NCI-H510A (cell line): Measurements from ENCODE around the gene FHAD1.

Experiments used
- DNase-seq: peaks from one replicate; lab custom pipeline; 2025; lab: John Stamatoyannopoulos, UW

The FHAD1 gene

DNA sequence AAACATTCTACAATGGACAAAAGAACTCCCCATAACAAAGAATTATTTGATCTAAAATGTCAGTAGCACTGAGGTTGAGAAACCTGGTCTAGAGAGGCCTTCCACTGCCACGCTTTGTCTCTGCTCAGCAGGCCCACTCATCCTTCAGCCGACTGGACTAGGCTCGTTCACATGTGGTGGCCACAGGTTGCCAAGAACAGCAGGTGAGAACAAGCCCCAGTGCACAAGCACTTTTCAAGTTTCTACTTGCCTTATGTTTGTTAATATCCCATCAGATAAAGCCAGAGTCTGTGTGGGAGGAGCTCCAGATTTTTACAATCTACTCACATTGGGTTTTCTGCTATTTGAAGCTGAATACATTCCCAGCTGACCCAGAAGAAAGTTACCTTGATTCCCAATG, 153.6 kb downstream of the FHAD1 start:
- DNase-seq: peak; percentile 97

DNA sequence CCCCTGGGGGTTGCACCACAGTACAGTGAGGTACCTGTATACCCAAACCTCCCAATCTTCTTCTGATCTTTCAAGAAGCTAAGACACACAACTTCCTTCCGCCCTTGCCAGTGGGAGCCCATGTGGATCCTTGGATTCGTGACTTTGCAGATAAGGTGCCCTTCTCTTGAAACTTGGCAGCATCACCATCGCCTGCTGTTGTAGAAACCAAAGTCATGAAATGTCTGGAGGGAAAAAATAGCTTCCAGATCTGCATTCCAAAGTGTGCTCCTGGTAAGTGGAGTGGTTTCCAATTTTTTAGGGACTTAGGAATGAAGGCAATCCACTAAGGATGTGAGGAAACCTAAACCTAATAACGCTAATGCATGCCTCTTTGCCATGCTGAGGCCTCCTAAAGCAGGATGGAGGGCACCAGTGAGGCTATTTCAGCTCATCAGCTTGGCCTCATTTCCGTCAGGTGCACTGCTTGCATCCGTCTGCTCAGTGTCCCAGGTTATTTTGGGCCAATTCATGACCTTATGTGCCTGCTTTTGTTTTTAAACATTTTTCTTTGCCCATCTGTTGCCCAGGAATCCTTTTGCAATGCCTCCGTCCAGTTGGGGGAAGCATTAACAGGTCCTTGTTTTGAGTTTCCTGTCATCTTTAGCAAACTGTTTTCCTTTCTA, 154.5 kb downstream of the FHAD1 start:
- DNase-seq: no peak

DNA sequence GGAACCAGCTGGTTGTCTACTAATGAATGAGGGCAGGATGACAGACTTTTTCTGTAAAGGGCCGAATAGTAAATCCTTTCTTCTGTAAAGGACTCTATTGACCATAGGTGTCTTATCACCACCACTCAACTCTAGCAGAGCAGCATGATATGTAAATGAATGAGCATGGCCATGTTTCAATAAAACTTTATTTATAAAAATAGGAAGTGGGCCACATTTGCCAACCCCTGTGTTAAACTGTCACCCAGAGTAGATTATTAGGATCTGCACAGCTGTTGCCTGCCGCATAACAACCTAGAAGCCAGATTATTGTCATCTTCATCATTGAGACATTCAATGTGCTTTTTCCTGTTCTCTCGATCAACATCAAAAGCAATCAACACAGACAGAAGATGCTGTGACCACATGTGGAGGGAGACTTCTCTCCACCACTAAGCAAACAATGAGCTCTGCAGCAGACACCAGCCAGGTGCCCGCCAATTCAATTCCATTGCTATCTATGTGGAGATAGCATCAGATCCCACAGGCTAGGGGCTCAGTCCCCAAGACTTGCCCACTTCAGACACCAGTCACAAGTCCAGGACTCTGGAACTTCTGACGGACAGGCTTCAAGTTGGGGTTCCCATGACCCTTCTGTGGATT, 155.9 kb downstream of the FHAD1 start:
- peak; percentile 76 for DNase-seq

DNA sequence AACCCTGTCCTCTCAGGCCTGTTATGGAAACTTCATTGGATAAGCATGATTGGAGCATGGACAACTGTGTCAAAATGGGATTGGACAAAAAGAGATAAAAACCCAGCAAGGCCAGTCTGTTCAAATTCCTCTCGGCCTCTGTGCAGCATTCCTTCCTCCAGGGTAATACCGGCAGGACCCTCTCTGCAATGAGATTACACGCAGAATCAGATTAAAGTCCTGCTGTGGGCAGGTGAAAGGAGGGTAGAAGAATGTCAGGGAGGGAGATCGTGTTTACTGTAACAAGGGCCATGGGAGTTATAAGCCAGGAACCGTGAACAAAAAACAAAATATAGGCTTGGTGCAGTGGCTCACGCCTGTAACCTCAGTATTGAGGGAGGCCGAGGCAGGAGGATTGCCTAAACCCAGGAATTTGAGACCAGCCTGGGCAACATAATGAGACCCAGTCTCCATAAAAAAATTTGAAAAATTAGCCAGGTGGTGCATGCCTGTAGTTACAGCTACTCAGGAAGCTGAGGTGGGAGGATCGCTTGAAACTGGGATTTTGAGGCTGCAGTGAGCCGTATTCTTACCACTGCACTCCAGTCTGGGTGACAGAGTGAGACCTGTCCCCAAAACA, 157.0 kb downstream of the FHAD1 start:
- no peak for DNase-seq

DNA sequence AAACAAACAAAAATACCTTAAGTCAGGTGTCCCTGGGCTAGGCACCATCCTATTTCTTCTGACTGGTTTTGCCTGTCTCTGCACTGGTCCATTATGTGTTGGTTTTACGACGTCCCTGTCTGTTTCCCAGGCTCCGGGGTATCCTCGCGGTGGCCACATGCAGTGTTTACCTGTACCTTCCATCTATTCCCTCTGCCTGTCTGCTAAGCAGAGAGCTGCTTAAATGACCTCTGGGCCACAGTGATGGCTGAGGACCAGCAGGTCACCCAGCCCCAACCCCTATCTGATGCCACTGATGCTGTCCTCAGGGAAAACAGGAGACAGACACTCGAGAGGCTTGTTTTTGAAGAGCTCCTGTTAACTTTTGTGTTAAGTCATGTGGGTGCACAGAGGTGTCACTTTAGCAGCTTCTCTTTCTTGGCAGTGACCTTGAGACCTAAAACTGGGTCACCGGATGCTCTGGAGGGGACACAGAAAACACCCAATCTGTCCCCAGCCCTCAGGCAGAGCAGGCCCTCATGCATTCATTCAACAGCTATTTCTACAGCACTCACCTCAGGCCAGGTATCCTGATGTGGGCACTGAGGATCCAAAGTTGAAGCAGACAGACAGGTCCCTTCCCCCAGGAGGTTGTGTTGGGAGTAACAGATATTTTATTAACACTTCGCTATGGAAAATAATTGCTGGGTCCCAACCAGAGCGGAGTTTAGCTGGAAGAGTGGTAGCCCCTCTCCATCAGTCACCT, 158.3 kb downstream of the FHAD1 start:
- no peak for DNase-seq

DNA sequence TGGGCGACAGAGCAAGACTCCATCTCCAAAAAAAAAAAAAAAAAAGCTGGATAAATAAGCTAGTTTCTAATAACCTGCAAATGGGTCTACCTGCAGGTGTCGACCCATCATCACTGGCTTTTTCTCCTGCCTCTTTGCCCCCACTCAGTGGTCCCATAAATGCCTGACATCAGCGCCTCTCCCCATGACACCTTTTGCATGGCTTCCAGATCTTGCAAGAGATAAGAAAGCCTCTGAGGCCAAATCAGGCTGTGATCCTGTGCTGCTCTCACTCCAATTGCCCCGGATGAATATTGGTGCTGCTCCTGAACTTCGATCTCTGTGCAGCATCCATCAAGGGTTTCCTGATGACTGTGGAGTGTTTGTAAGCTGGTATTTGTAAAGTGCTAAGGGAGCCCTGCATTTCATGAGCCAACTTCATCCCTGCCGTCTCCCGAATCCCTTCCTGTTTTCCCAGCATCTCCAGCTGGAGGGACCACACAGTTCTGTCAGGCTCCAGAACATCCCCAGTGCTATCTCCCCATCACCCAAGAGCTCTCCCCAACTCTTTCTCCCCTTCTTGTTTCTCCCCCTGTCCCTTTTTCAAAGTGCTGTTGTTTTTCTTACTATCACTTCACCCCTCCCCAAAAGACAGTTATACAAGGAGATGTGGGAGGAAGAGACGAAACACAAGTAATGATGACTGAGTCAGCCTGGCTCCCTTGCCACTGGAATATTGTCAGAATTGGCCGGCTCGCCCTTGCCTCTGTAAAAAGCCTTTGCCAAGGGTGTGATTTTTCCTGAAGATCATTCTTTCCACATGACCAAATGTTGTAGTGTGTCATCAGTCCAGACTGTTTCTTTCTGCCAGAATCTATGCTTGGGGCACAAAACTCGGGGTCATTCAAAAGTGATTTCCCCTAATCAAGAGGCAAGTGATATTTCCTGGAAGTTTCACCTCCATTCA, 159.9 kb downstream of the FHAD1 start:
- DNase-seq: no peak

DNA sequence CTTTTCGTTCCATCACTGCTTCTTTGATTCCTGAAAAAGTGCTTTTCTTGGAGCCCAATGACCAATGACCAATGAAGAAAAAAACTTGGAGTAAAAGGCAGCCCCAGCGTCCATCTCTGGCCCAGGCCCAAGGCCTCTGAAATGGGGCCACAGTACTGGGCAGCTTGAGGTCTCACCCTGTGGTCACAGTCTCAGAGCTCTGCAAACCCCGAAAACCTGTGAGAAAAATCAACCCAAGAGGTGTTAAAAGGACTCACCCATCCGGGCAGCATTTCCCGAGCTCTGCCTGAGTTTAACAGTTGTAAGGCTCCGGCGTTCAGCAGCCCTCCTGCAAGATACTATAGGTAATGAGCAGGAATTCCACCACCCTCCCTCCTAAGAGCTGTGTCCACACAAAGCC, 160.6 kb downstream of the FHAD1 start:
- no peak for DNase-seq

DNA sequence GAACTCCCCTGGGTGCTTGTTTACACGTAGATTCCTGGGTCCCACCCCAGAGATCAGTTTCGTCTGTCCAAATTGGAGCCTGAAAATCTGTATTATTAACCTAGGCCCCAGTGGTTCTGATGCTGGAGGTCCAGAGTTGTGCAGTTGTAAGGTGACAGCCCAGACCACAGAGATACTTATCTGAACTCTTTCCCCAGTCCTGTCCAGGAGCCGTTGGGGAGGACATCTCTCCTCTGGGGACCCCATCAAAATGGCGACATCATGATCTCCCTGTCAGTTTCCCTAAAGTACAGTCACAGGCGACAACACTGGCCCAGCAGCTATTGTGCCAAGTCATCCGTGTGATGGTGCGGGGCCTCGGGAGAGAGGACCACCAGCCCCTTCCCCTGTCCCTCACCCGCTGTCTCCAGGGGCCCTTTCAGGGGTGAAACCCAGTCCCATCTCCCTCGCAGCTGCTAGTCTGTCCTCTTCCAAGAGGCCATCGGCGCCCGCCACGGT, 161.9 kb downstream of the FHAD1 start:
- DNase-seq: no peak

DNA sequence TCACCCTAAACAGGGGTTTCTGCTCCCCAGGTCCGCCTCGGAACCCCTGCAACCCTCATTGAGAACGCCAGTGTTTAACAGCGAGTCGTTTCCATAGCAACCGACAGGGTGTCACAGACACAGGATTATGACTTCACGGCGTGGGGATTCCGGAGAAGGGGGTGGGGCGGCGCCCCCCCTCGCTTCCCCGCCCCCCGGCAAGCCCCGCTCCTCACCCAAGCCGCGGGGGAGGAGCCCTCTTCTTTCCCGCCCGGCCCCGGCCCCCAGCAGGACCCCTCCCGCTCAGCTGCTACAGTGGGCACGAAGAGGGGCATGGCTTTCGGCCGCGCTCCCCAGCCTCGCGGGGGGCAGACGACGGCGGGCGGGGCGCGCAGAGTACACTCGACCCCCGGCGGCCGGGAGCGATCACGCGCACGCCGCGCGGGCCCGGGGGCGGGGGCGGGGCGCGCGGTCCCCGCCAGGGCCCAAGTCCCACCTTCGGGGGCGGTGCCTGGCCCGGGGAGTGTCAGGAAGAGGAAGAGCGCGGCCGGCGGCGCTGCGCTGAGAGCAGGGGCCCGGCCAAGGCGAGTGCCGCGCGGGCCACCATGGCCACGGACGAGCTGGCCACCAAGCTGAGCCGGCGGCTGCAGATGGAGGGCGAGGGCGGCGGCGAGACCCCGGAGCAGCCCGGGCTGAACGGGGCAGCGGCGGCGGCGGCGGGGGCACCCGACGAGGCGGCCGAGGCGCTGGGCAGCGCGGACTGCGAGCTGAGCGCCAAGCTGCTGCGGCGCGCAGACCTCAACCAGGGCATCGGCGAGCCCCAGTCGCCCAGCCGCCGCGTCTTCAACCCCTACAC, 162.6 kb downstream of the FHAD1 start, which contains the start of gene EFHD2:
EFHD2 (plus strand) TSS at position 501 of the 835 bp plus-strand sequence; CDS start at position 585, 84 bp downstream.
- peak; percentile 92 for DNase-seq

DNA sequence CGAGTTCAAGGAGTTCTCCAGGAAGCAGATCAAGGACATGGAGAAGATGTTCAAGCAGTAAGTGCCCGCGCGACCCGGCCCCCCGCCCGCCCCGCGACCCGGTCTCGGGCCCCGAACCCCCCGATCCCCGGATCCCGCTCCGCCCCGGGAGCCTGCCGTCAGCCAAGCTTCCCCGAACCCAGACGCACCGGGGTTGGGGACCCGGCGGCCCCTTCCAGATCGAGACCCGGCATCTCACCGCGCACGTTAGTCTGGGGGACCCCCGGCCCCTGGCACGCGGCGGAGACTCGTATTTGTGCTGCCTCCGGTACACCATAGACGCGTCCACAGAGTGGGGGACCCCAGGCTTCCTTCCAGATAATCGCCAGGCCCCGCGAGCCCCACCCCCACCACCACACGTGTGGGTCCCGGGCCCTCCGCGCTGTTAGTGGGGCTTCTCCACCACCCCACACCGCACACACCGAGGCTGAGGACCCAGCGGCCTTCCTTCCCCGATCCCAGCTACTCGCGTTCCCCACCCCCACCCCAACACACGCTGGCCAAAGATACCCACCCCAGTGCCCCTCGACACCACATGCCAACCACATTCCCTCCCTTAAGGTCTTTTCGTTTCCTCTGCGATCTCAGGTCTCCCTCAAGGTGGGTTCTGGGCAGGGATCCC, 163.3 kb downstream of the FHAD1 start:
- no peak for DNase-seq

DNA sequence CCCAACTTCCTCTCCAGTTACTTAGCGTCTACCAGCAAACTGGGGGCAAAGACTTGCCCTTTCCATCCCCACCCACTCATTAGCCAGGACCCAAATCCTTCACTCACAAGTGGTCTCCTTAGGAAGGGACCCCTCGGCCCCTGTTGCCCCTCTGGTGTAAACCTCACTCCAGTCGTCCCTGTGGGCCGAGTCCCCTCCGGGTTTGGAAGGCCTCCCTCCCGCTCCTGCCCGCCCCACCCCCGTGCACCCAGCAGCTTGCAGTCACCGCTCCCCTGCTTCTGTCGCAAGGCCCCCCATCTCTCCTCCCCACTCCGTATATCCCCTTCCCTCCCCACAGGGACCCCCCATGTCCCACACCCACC, 163.8 kb downstream of the FHAD1 start:
- no peak for DNase-seq

DNA sequence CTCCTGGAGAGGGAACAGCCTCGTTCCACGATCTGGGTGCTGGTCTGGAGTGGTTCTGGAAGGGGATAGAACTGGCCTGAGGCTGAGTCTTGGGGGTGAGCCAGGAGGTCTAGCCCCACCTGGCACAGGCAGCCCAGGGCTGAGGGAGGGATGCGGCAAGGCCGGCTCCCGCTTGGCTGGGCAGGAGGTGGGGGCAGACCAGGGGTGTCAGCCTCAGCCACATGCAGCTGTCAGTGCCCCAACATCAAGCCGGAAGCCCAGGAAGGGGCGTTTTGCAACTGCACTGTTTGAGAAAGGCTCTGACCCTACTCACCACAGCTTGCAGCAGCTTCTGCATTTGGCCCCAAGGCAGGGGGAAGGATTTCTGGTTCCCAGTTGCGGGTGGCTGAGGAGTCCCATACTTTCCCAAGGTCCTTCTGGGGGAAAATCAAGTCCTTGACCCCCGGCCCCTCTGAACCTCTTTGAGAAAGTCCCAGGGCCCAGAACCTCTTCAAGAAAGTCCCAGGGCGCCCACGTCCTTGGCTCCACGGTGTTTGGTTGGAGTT, 164.6 kb downstream of the FHAD1 start:
- DNase-seq: no peak

DNA sequence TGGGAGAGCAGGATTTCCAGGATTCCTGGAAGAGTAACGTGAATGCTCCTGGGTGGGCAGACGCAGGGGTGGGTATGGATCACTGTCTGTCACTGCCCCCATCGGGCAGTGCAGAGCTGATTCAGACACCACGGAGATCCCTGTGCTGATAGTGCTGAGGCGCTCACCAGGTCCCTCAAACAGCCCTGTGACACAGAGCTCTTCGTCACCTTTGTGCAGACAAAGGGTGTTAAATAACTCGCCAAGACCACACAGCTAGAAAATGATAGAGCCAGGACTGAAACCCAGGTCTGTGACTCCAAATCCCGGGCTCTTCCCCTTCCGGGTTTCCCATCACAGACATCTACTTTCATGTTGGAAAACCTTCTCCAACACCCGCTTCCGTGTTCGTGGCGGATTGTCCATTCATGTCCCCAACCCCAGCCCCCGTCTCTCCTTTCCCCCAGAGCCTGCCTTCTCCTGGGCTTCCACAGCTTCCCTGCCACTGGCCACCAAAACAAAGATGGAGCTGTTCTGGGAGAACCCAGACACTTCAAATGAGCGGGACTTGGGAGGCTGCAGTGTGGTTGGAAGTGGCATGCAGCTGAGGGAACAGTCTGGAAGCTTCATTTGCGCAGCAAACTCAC, 165.3 kb downstream of the FHAD1 start:
- DNase-seq: no peak

DNA sequence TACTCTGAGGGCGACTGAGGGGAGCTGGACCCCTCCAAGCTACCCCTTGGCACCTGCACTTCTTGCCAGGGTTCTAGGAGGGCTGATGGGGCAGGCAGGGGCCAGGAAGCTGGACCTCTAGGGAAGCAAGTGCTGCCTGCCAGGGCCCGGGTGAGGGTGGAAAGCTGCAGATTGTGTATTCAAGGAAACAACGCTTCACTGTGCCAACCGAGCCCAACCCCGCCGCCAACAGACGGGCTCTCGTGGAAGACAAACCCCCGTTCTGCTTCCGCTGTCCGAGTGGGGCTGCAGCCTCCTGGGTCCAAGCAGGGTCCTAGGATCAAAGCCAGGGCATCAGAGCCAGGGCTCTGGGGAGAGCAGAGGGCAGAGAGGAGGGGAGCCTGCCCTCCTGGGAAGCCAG, 165.8 kb downstream of the FHAD1 start:
- no peak for DNase-seq

DNA sequence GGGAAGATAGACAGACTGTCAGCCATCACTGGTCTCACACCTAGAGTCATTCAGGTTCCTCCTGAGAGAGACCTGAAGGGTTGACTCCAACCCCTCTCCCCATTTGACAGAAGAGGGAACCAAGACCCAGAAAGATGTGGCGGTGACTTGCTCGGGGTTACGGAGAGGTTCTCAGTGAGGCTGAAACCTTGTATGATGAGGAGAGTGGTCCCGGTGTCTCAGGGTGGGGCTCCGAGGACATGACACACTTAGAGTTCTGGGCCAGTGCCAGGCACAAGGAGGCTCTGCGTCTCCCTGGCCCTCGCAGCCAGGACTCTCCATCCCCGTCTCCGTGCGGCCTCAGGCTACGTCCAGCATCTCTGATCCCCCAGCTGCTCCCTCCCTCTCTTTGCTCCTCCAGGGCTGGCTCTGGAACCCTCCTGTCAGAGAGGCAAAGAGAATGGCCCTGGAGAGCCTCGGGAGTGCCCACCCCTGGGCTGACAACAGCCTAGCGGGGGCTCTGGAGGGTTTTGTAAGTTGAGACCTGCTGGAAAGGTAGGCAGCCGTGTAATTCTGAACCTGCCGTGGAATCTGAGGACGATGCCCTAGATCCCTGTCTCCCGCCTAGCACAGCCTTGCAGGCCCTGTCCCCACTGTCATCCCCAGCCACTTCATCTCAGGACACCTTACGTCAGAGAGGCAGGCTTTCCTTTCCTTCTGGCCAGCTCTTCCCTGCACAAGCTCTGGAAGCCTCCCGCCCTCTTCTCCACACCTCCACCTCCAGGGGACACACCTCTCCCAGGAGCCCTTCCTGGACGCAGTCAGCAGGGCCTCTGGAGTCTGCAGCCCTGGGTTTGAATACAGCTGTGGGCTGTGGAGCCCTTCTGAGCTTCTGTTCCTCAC, 166.8 kb downstream of the FHAD1 start:
- DNase-seq: no peak

DNA sequence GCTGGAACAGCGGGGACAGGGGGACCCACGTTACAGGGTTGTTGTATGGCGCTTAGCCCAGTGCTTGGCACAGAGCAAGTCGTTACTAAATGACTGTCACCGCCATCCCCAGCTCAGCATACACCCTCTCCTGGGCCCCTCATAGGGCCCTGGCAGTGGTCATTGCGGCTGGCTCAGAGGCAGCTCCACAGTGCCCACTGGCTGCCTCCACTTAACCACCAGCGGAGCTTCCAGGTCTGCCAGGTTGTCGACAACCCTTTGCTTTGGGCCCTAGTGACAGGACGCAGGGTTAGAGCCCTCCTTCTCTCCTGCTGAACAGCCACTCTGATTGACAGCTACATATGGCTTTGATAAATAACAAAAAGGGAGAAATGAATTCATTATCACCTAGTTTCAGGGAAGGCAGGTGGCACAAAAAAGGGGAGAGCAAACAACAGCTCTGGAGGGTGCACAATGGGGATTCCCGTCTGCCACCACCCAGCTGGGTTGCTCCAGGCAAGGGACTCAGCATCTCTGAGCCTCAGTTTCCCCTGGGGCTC, 167.5 kb downstream of the FHAD1 start:
- no peak for DNase-seq

DNA sequence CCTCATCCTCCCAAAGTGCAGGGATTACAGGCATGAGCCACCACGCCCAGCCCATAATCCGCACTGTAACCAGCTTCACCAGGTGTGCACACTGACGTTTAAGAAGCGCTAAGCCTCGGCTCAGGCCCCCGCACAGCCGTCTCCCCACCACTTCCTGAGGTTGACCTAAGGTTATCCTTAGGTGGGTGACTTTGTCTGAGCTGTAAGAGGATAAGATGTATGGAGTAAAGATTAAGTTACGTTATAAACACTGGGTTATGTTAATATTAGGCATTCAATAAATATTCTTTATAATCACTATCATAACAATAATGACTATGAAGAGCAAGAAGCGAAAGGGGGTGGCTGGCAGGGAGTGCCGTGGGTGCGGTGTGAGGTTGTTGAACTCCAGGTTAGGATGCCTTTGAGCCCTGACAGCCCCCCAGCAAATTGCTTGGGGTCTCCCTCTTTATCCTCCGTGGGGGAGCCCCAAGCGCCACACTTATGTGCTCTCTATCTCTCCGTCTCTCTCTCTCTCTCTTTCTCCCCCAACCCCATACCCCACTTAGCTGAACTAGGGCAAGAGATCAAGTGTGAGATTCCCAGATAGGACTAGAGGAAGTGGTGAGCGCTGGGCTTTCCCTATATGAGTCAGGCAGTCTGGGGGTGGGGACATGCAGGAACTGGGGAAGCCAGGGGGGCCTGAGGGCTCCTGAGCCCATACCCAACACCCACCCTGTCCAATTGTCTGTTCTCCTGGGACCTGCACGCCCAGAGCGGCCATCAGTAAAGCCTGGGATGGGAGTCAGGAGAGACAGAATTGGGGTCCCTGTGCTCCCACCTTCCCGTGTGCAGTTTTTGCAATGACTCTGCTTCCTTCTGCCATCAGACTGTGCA, 170.3 kb downstream of the FHAD1 start:
- no peak for DNase-seq
